ENCODE results near the gene FRS3.
"Not testable (repeated sequence)": the region's sequence is repeated elsewhere in the genome, so short reads cannot be mapped to it uniquely, and the experiment has no call there.

The FRS3 gene

DNA sequence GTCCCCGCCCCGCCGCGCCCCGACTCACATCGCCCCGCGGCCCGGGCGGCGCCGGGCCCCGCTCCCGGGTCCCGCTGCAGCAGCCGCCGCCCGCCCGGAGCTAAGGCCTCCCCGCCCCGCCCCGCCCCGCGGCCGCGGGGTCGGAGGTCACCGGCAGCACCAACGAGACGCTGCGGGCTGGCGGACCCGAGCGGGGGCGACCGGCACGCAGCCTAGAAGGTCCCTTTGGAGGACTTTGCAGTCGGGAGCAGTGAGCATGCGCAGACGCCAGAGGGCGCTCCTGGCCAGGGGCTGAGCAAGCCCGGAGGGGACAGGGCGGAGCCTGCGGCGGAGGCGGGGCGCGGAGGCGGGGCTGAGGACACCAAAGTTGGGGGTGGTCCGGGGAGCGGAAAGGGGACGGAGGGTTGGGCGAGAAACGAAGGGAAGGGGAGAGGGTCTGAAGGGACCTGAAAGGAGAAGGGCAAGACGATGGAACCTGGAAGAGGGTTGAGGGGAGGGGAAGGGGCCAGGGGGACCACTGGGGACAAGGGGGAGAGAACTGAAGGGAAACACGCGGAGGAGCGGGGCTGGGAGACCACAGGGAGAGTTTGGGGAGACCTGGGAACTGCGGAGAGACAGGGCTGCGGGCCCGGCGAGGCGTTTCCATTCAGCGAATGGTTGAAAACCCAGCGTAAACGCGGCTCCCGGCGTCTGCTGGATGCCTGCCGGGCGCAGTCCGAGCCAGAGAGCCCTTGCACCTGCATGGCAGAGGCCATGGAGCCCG, at the start of gene FRS3:
FRS3 (minus strand) TSS at position 113 of the 763 bp plus-strand sequence. CDS start 2,913 bp downstream, outside the sequence.
- DNase-seq (ENCODE audit: low read depth) = peak; percentile 95

GRCh38 chr6:41826343-41827022, 46.8 kb upstream of the FRS3 start:
- no peak for DNase-seq (ENCODE audit: low read depth)

GRCh38 chr6:41824571-41825569, 45.2 kb upstream of the FRS3 start:
- DNase-seq (ENCODE audit: low read depth) = peak; percentile 30

DNA sequence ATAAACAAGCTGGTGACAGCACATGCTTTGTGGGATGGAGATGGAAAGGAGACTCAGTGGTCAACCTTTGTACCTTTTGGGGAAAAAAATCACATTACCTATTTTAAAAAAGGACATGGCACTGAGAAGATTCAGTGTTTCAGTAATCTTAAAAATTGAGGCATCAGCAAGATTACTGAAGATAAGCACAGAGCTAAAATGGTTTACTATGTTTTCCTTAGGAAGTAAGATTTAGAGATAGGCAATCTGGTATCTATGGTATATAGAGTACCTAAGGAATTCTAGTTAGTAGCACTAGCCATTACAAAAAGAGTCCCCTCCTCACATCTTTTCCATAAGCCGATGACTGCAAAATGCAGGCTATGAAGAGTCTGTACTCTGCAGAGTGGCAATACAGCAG, 43.5 kb upstream of the FRS3 start:
- DNase-seq (ENCODE audit: low read depth) = no peak

GRCh38 chr6:41822021-41822420, 42.3 kb upstream of the FRS3 start:
- DNase-seq (ENCODE audit: low read depth) = no peak

- no peak for DNase-seq (ENCODE audit: low read depth)
Observed at GRCh38 chr6:41821266-41821665, 41.6 kb upstream of the FRS3 start.

GRCh38 chr6:41818271-41819054, 38.8 kb upstream of the FRS3 start:
- no peak for DNase-seq (ENCODE audit: low read depth)

DNA sequence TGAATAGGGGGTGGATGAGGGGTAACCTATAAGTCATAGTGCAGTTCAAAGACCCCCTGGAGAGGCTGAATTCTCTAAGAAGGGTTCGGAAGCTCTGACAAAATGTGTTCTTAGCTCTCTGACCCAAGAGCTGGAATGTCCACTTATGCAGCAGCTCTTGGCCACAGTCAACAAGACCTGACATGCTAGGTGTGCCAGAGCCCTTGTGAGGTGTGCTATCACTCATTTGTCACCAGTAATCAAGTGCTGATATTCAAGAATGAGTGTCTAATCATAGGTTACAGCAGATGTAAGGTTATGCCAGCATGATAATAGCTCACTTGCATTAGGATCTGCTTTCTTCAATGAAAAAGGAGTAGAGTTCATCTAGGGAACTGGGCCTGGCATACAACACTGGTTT, 35.9 kb upstream of the FRS3 start:
- no peak for DNase-seq (ENCODE audit: low read depth)

DNA sequence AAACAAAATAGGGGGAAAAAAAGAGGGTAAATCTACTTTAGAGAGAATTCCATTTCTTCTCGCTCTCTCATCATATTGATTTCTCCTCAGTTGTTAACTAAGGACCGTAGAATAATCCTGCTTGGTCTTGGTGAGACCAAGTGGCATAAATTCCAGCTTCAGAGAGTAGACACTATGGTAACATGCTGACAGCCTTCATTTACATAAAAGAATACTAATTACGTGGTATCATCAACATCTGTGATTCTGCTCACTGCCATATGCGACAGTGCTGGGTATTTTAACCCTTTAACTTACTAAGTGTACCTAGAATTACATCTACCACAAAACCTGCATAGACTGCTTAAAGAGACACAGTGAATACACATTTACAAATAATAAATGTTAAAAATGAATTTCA, 34.9 kb upstream of the FRS3 start:
- DNase-seq (ENCODE audit: low read depth) = no peak

DNA sequence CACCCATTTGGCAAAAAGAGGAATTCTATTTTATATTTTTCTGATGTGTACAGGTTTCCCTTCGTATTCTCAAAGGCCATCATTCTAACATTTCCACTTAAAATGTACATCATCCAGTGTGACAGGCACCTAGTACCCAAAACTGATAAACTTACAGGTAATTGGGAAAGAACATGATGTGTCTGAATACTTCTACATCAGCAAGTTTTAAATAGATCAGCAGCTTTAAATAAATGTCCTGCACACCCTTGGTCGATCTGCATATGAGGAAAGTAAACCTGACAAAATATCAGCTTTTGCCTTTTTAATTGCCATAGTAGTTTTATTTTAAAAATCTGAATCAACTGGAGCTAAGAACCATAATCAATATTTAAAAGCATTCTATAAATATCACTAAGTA, 34.3 kb upstream of the FRS3 start:
- DNase-seq (ENCODE audit: low read depth) = no peak

- no peak for DNase-seq (ENCODE audit: low read depth)
Observed at GRCh38 chr6:41813469-41813868, 33.8 kb upstream of the FRS3 start.

- not testable (repeated sequence) for DNase-seq (ENCODE audit: low read depth)
Observed at GRCh38 chr6:41811946-41812345, 32.2 kb upstream of the FRS3 start.

DNA sequence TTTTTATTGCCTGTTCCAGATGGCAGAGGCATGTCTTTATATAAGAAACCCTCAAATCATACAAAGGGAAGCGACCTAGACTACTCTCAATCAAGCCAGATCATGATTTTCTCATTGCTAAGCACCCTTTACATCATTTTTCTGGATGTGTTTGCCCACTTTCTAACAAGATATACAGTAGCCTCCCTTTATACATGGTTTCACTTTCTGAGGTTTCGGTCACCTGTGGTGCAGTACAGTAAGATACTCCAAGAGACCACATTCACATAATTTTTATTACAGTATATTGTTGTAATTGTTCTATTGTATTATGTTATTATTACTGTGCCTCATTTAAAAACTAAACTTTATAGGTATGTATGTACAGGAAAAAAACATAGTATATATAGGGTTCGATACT, 31.4 kb upstream of the FRS3 start:
- no peak for DNase-seq (ENCODE audit: low read depth)

- DNase-seq (ENCODE audit: low read depth) = no peak
Observed at GRCh38 chr6:41805830-41806774, 26.4 kb upstream of the FRS3 start.

- no peak for DNase-seq (ENCODE audit: low read depth)
Observed at GRCh38 chr6:41801380-41801779, 21.7 kb upstream of the FRS3 start.

- no peak for DNase-seq (ENCODE audit: low read depth)
Observed at GRCh38 chr6:41799559-41799911, 19.8 kb upstream of the FRS3 start.

- DNase-seq (ENCODE audit: low read depth) = no peak
Observed at GRCh38 chr6:41798901-41799558, 19.3 kb upstream of the FRS3 start.

DNA sequence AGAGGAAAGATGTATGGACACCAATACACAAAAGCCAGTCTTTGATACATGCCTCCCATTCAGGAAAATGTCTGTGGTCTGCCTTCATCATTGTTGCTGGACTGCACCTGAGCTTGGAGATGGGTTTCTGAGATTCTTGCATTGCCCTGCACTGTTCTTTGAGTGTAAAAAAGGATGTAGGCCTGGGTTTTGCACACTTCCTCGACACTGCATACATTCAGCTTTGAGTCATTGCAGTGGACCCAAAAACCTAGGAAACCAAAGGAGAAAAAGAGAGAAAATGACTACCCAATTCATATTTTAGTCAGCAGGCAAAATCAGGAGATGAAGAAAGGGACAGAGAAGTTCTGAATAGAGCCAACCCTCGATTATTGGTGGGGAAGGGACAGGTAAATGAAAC, 16.8 kb upstream of the FRS3 start:
- DNase-seq (ENCODE audit: low read depth) = no peak

DNA sequence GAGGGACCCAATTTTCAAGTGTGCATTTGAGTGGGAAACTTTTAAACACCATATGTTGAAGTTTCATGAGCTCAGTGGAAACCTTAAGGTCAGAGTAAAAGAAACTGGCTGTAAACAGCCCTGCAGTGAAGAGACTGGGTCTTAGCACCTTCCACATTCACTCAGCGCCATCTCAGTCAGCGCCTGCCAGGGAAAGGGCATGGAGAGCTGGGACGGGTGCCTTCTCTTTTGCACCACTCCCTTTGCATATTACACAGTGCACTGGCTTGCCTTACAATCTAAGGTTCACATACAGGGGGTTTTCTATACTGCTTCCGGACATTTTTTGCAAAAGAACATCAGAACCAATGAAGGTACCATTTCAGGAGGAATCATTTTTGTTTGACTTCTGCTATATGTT, 12.3 kb upstream of the FRS3 start:
- DNase-seq (ENCODE audit: low read depth) = no peak

GRCh38 chr6:41791305-41791704, 11.6 kb upstream of the FRS3 start:
- no peak for DNase-seq (ENCODE audit: low read depth)

Measured in fibroblast of gingiva (primary cell).